Panc1 (cell line): ENCODE results near the gene MSH2. TPM values are rescaled to one million over a fixed set of nuclear protein-coding genes. Genes with fewer than 3 reads are reported as not detected.

Source experiments
- ATAC-seq: fragments of 200-7000 bp; cut with Tn5 transposase; 2 replicates; pipeline ENCODE4 v1.9.1; 2020; ENCODE audit warnings: mild to moderate bottlenecking, moderate library complexity
- BruUV-seq: library from RNA; stranded (reverse); fragments of 400-500 nt; replicated peaks from 2 replicates; lab custom pipeline; 2021; lab: Mats Ljungman, UMichigan
- CTCF ChIA-PET: fragments of 300-600 bp; sonication (Branson Sonifier 250); formaldehyde crosslinking; loops from one replicate; lab custom pipeline; 2022; ENCODE audit warnings: antibody characterized with exemption; lab: Charles Lee
- POLR2A ChIA-PET: fragments of 300-600 bp; sonication (Branson Sonifier 250); formaldehyde crosslinking; loops from one replicate; lab custom pipeline; 2022; ENCODE audit warnings: antibody characterized with exemption; lab: Charles Lee
- DNase-seq: peaks from one replicate; pipeline ENCODE4 v3.0.0-alpha.2; 2010; ENCODE audit warnings: low read depth, low spot score
- H3K27ac ChIP-seq: 2 replicates; pipeline ENCODE4 v1.5.1; 2011; ENCODE audit warnings: mild to moderate bottlenecking, low read length, inconsistent platforms
- H3K27me3 ChIP-seq: fragments of 200-500 bp; sonication (Bioruptor generic); 2 replicates; pipeline ENCODE4 v1.6.0; 2014; ENCODE audit warnings: low read length, inconsistent platforms; ENCODE audit not compliant: control insufficient read depth, insufficient read depth
- H3K36me3 ChIP-seq: fragments of 200-500 bp; sonication (Bioruptor generic); 2 replicates; pipeline ENCODE4 v1.5.1; 2014; ENCODE audit warnings: inconsistent platforms, mild to moderate bottlenecking, low read length, moderate library complexity; ENCODE audit not compliant: control insufficient read depth, insufficient read depth
- H3K4me1 ChIP-seq: 2 replicates; pipeline ENCODE4 v1.5.1; 2011; ENCODE audit warnings: inconsistent platforms, mild to moderate bottlenecking, low read length, moderate library complexity; ENCODE audit not compliant: control insufficient read depth, insufficient read depth
- H3K4me3 ChIP-seq, 2 experiments: 2 replicates each; pipeline ENCODE4 v1.5.1; 2011 to 2012; ENCODE audit warnings: low read depth in 2 of 2, low read length in 2 of 2, mild to moderate bottlenecking in 2 of 2, inconsistent platforms in 1 of 2, moderate library complexity in 1 of 2
- H3K9me3 ChIP-seq: fragments of 200-500 bp; sonication (Bioruptor generic); 2 replicates; pipeline ENCODE4 v1.5.1; 2014; ENCODE audit warnings: low read depth, mild to moderate bottlenecking, inconsistent platforms, low read length, moderate library complexity; ENCODE audit not compliant: control insufficient read depth, insufficient read depth
- CTCF ChIP-seq: fragments of 450-650 bp; IDR thresholded peaks from 2 replicates; pipeline ENCODE4 v1.5.1; 2017; ENCODE audit warnings: mild to moderate bottlenecking
- POLR2AphosphoS5 ChIP-seq: IDR thresholded peaks from 2 replicates; pipeline ENCODE4 v1.6.1; 2012; ENCODE audit warnings: mild to moderate bottlenecking, low read depth, low read length, moderate library complexity
- SIN3A ChIP-seq: IDR thresholded peaks from 2 replicates; pipeline ENCODE4 v1.6.1; 2012; ENCODE audit warnings: low read depth, mild to moderate bottlenecking, low read length, moderate library complexity, borderline replicate concordance; ENCODE audit not compliant: insufficient read depth
- TCF7L2 ChIP-seq: IDR thresholded peaks from 2 replicates; pipeline ENCODE4 v1.6.1; 2011; ENCODE audit warnings: mild to moderate bottlenecking, low read depth, low read length, inconsistent platforms
- in situ Hi-C: cut with HindIII; loops from 2 replicates; pipeline ENCODE4 v1.10.0; 2016; ENCODE audit warnings: low sequenced_read_pairs, low pct_unique_long_range_greater_than_20kb
- intact Hi-C: fragments of 100-400 bp; cut with micrococcal nuclease; formaldehyde crosslinking; loops from one replicate; pipeline ENCODE4 v1.10.0; 2022; ENCODE audit not compliant: unreplicated experiment
- total RNA-seq: library from RNA; stranded (reverse); gene quantifications from one replicate; pipeline ENCODE4 v1.2.1, GENCODE V29; 2021; ENCODE audit not compliant: unreplicated experiment
- TF ChIP-seq, protein P1 (sequence below), 2 experiments: IDR thresholded peaks; 2 replicates each; pipeline ENCODE4 v1.6.1; 2011 to 2012; ENCODE audit warnings: low read depth in 2 of 2, control low read depth in 1 of 2, low read length in 1 of 2, mild to moderate bottlenecking in 1 of 2, moderate library complexity in 1 of 2; ENCODE audit not compliant: insufficient read depth in 1 of 2

MSH2 gene
- total RNA-seq, 1 experiment from 2014 or later = 72.2 TPM

DNA sequence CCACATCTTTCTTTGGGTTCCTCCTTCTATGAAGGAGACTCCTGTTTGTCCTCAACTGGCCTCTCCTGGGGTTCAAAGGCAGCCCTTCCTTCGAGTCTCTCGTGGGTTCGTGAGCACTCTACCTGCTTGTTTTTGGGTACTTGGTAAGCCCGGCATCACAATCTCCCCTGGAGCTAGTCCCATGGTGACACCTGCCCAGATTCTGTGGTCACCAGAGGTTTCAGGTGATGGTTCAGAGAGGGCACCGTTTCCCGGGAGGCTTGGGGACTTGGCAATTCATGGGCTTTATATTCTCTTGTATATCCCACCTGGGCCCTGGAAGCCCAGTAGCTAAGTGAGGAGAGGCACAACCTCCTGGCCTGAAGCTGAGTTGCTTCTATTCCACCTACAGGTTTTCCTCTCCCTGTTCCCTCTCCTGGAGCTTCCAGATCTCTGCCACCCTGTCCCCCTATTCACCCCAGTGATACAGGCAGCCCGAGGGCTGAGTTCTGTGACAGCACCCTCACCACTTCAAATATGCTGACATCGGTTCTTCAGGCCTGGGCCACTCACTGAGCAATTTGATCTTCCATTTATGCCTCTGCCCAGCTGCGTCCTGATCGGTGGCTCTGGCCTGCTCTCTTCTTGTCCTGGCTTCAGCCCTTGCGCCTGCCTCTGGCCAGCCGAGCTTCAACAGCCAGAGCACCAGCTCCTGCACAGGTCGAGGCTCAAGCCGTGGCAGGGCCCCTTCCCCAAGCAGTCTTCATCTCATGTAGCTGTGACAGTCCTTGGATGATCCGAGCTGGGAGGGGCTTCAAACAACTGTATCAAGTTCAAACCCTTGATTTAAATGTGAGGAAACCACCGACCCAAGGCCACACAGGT lies 91.5 kb downstream of the MSH2 start:
- Histone ChIP-seq H3K4me1 (no peaks in the 10 kb centered on the region), H3K27me3 (no peaks in the 10 kb centered on the region), H3K9me3 (peaks cover 3% of the 10 kb centered on the region; the same call in 1 of the 2 replicates), H3K36me3 (no peaks in the 10 kb centered on the region), H3K27ac (no peak overlapping the region), H3K4me3 (no peak overlapping the region)
- in situ Hi-C loops = no loop called here
- POLR2A ChIA-PET = no interaction called here
- DNase-seq (no peak), ATAC-seq (no peak)
- CTCF ChIA-PET = no interaction called here
- BruUV-seq = no TSS peak
- intact Hi-C loops = no loop called here
- TF ChIP-seq TCF7L2 (no peak), CTCF (no peak), POLR2AphosphoS5 (no peak), SIN3A (no peak)
- TF ChIP-seq, protein P1, sequence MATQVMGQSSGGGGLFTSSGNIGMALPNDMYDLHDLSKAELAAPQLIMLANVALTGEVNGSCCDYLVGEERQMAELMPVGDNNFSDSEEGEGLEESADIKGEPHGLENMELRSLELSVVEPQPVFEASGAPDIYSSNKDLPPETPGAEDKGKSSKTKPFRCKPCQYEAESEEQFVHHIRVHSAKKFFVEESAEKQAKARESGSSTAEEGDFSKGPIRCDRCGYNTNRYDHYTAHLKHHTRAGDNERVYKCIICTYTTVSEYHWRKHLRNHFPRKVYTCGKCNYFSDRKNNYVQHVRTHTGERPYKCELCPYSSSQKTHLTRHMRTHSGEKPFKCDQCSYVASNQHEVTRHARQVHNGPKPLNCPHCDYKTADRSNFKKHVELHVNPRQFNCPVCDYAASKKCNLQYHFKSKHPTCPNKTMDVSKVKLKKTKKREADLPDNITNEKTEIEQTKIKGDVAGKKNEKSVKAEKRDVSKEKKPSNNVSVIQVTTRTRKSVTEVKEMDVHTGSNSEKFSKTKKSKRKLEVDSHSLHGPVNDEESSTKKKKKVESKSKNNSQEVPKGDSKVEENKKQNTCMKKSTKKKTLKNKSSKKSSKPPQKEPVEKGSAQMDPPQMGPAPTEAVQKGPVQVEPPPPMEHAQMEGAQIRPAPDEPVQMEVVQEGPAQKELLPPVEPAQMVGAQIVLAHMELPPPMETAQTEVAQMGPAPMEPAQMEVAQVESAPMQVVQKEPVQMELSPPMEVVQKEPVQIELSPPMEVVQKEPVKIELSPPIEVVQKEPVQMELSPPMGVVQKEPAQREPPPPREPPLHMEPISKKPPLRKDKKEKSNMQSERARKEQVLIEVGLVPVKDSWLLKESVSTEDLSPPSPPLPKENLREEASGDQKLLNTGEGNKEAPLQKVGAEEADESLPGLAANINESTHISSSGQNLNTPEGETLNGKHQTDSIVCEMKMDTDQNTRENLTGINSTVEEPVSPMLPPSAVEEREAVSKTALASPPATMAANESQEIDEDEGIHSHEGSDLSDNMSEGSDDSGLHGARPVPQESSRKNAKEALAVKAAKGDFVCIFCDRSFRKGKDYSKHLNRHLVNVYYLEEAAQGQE (IDR thresholded peaks at IDR 0.05; ENCODE audit: insufficient read depth in 1 of 2, low read depth in 2 of 2, low read length in 1 of 2) = no peak

DNA sequence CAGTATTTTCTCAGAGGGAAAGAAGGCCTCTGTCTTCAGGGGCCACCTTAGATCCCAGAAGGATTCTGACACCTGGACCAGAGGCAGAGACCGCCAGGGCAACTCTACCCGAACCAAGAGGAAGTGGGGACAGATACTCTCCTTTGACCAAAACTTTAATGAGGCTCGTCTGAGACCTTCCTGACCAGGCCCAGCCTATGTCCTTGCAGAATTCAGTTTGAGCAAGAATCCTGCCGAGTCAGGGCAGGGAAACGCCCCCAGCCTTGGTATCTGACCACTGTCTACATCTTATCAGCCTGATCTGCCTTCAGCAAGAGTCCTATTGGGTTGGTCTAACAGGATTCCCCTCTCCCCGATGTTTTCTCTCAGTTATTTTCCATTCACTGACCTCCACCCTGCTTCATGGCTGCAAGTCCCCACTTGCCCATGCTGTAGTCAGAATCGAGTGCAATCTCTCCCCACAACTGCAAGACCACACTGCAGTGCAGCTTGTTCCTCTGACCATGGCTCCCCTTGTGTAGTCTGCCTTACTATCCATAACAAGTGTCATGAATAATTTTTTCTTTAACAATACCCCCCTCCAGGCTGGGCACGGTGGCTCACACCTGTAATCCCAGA lies 95.0 kb downstream of the MSH2 start:
- Histone ChIP-seq H3K27me3 (no peaks in the 10 kb centered on the region), H3K4me1 (no peaks in the 10 kb centered on the region), H3K36me3 (no peaks in the 10 kb centered on the region), H3K27ac (no peak overlapping the region), H3K4me3 (no peak overlapping the region), H3K9me3 (peaks cover 8% of the 10 kb centered on the region; the same call in 1 of the 2 replicates)
- in situ Hi-C loops (no loop called here), intact Hi-C loops (no loop called here)
- ChIA-PET POLR2A (no interaction called here), CTCF (no interaction called here)
- no peak for DNase-seq
- ATAC-seq = no peak
- TF ChIP-seq, protein P1 (IDR thresholded peaks at IDR 0.05; ENCODE audit: insufficient read depth in 1 of 2, low read depth in 2 of 2, low read length in 1 of 2) = no peak
- TF ChIP-seq TCF7L2 (no peak), POLR2AphosphoS5 (no peak), CTCF (no peak), SIN3A (no peak)
- no TSS peak for BruUV-seq
